ENCODE measurements around the gene MPHOSPH6. TPM values are rescaled to one million over a fixed set of nuclear protein-coding genes. Genes with fewer than 3 reads are reported as not detected.
A peak's percentile ranks its signal among the peaks of the same experiment; 100 is the strongest.
"Not testable (repeated sequence)": the region's sequence is repeated elsewhere in the genome, so short reads cannot be mapped to it uniquely, and the experiment has no call there.

MPHOSPH6 gene
- 22.0 and 22.5 TPM in 2 replicates for polyA plus RNA-seq (2013)

GRCh38 chr16:82169861-82170845 is at the start of gene MPHOSPH6:
Gene MPHOSPH6 (minus strand): TSS chr16:82170224. CDS start chr16:82170175, 49 bp downstream.
- no peaks in the 10 kb centered on the region for H3K9me3 ChIP-seq (ENCODE audit: insufficient read depth, low read depth, low read length)
- no peak within 1 kb of the TSS for H2BK12ac ChIP-seq (ENCODE audit: low read length)
- peak within 1 kb of the TSS; percentile 97 for H3K9ac ChIP-seq (ENCODE audit: low read length)

GRCh38 chr16:82219298-82219697 is 49.3 kb upstream of the MPHOSPH6 start:
- no peak overlapping the region for H3K27ac ChIP-seq (ENCODE audit: low read depth, low read length)
- H3K9ac ChIP-seq (ENCODE audit: low read length): peak overlapping the region; percentile 12
- H3K4me3 ChIP-seq (ENCODE audit: low read depth, low read length): no peak overlapping the region
- no CpG with 5 or more reads among the region's 12 CpGs for WGBS (ENCODE audit: extremely low coverage, insufficient coverage, insufficient read length)
- no peaks in the 10 kb centered on the region for H3K36me3 ChIP-seq (ENCODE audit: control insufficient read depth in 1 of 2, insufficient read depth in 2 of 2, low read length in 2 of 2)
- H2BK5ac ChIP-seq (ENCODE audit: low read depth, low read length, poor library complexity): no peak overlapping the region
- H3K79me2 ChIP-seq (ENCODE audit: control insufficient read depth, insufficient read depth, low read length, poor library complexity): no peaks in the 10 kb centered on the region
- H3K9me3 ChIP-seq (ENCODE audit: insufficient read depth, low read depth, low read length): peaks cover 6% of the 10 kb centered on the region
- H3K23ac ChIP-seq (ENCODE audit: low read length): no peak overlapping the region
- H3K4me1 ChIP-seq (ENCODE audit: control insufficient read depth in 1 of 2, insufficient read depth in 2 of 2, low read length in 2 of 2): no peaks in the 10 kb centered on the region
- H4K8ac ChIP-seq (ENCODE audit: low read depth, low read length): no peak overlapping the region
- no peak overlapping the region for H3K18ac ChIP-seq (ENCODE audit: low read length)
- no peak for DNase-seq
- H2AFZ ChIP-seq (ENCODE audit: insufficient read depth, low read length, poor library complexity): no peak overlapping the region
- no peak overlapping the region for H3K14ac ChIP-seq (ENCODE audit: low read length)
- no peak overlapping the region for H4K12ac ChIP-seq (ENCODE audit: low read depth, low read length)
- H2AK5ac ChIP-seq (ENCODE audit: low read length): no peak overlapping the region
- no peaks in the 10 kb centered on the region for H3K79me1 ChIP-seq (ENCODE audit: low read length)
- no peak overlapping the region for H3K4ac ChIP-seq (ENCODE audit: low read depth, low read length)
- no peak overlapping the region for H2BK12ac ChIP-seq (ENCODE audit: low read length)
- H2BK120ac ChIP-seq (ENCODE audit: insufficient read depth, low read length, poor library complexity): no peak overlapping the region
- no peaks in the 10 kb centered on the region for H3K27me3 ChIP-seq (ENCODE audit: insufficient read depth, low read length)
- H4K91ac ChIP-seq (ENCODE audit: low read depth, low read length): no peak overlapping the region
- no peak overlapping the region for H3K4me2 ChIP-seq (ENCODE audit: low read length)

More at GRCh38 chr16:82169861-82170845, at the start of gene MPHOSPH6:
- Histone ChIP-seq H3K23ac (ENCODE audit: low read length) (no peak within 1 kb of the TSS), H3K4ac (ENCODE audit: low read depth, low read length) (peak within 1 kb of the TSS; percentile 34), H3K27me3 (ENCODE audit: insufficient read depth, low read length) (peaks cover 7% of the 10 kb centered on the region), H2AFZ (ENCODE audit: insufficient read depth, low read length, poor library complexity) (peak within 1 kb of the TSS; percentile 91), H3K4me3 (ENCODE audit: low read depth, low read length) (peak within 1 kb of the TSS; percentile 91), H2BK120ac (ENCODE audit: insufficient read depth, low read length, poor library complexity) (peak within 1 kb of the TSS; percentile 74), H4K12ac (ENCODE audit: low read depth, low read length) (peak within 1 kb of the TSS; percentile 83), H2AK5ac (ENCODE audit: low read length) (no peak within 1 kb of the TSS), H3K79me1 (ENCODE audit: low read length) (peaks cover 7% of the 10 kb centered on the region), H2BK5ac (ENCODE audit: low read depth, low read length, poor library complexity) (no peak within 1 kb of the TSS), H3K27ac (ENCODE audit: low read depth, low read length) (no peak within 1 kb of the TSS), H3K14ac (ENCODE audit: low read length) (peak within 1 kb of the TSS; percentile 93), H3K36me3 (ENCODE audit: control insufficient read depth in 1 of 2, insufficient read depth in 2 of 2, low read length in 2 of 2) (peaks cover 0 to 6% of the 10 kb centered on the region in 2 experiments), H4K8ac (ENCODE audit: low read depth, low read length) (peak within 1 kb of the TSS; percentile 99), H3K18ac (ENCODE audit: low read length) (peak within 1 kb of the TSS; percentile 97), H3K79me2 (ENCODE audit: control insufficient read depth, insufficient read depth, low read length, poor library complexity) (peaks cover 5% of the 10 kb centered on the region), H3K4me1 (ENCODE audit: control insufficient read depth in 1 of 2, insufficient read depth in 2 of 2, low read length in 2 of 2) (peaks cover 2 to 3% of the 10 kb centered on the region in 2 experiments), H3K4me2 (ENCODE audit: low read length) (peak within 1 kb of the TSS; percentile 83), H4K91ac (ENCODE audit: low read depth, low read length) (peak within 1 kb of the TSS; percentile 59)
- DNase-seq: peak; percentile 92 to 97
- WGBS (ENCODE audit: extremely low coverage, insufficient coverage, insufficient read length): no CpG with 5 or more reads among the region's 89 CpGs

GRCh38 chr16:82209314-82209713 is 39.3 kb upstream of the MPHOSPH6 start:
- not testable (repeated sequence) for H3K27me3 ChIP-seq (ENCODE audit: insufficient read depth, low read length); H3K79me1 ChIP-seq (ENCODE audit: low read length); H2AK5ac ChIP-seq (ENCODE audit: low read length); H3K23ac ChIP-seq (ENCODE audit: low read length); H3K4me3 ChIP-seq (ENCODE audit: low read depth, low read length); H4K91ac ChIP-seq (ENCODE audit: low read depth, low read length); H3K79me2 ChIP-seq (ENCODE audit: control insufficient read depth, insufficient read depth, low read length, poor library complexity); H3K4me1 ChIP-seq (ENCODE audit: control insufficient read depth in 1 of 2, insufficient read depth in 2 of 2, low read length in 2 of 2); H2AFZ ChIP-seq (ENCODE audit: insufficient read depth, low read length, poor library complexity); H3K14ac ChIP-seq (ENCODE audit: low read length); H3K18ac ChIP-seq (ENCODE audit: low read length); H4K12ac ChIP-seq (ENCODE audit: low read depth, low read length); H2BK5ac ChIP-seq (ENCODE audit: low read depth, low read length, poor library complexity); H3K4me2 ChIP-seq (ENCODE audit: low read length); H3K36me3 ChIP-seq (ENCODE audit: control insufficient read depth in 1 of 2, insufficient read depth in 2 of 2, low read length in 2 of 2); H2BK12ac ChIP-seq (ENCODE audit: low read length); H4K8ac ChIP-seq (ENCODE audit: low read depth, low read length); H3K9me3 ChIP-seq (ENCODE audit: insufficient read depth, low read depth, low read length); H3K27ac ChIP-seq (ENCODE audit: low read depth, low read length); H2BK120ac ChIP-seq (ENCODE audit: insufficient read depth, low read length, poor library complexity); H3K4ac ChIP-seq (ENCODE audit: low read depth, low read length); H3K9ac ChIP-seq (ENCODE audit: low read length); DNase-seq
- WGBS (ENCODE audit: extremely low coverage, insufficient coverage, insufficient read length): no CpG with 5 or more reads among the region's 9 CpGs

- no peaks in the 10 kb centered on the region for H3K27me3 ChIP-seq (ENCODE audit: insufficient read depth, low read length)
- no peak overlapping the region for H2BK5ac ChIP-seq (ENCODE audit: low read depth, low read length, poor library complexity)
- no peak overlapping the region for H4K8ac ChIP-seq (ENCODE audit: low read depth, low read length)
- H3K23ac ChIP-seq (ENCODE audit: low read length): no peak overlapping the region
- no peak overlapping the region for H4K91ac ChIP-seq (ENCODE audit: low read depth, low read length)
- no peaks in the 10 kb centered on the region for H3K79me2 ChIP-seq (ENCODE audit: control insufficient read depth, insufficient read depth, low read length, poor library complexity)
- H2AFZ ChIP-seq (ENCODE audit: insufficient read depth, low read length, poor library complexity): no peak overlapping the region
- no peak overlapping the region for H3K14ac ChIP-seq (ENCODE audit: low read length)
- H3K4me3 ChIP-seq (ENCODE audit: low read depth, low read length): no peak overlapping the region
- H3K4ac ChIP-seq (ENCODE audit: low read depth, low read length): no peak overlapping the region
- H3K4me1 ChIP-seq (ENCODE audit: control insufficient read depth in 1 of 2, insufficient read depth in 2 of 2, low read length in 2 of 2): no peaks in the 10 kb centered on the region
- H3K27ac ChIP-seq (ENCODE audit: low read depth, low read length): no peak overlapping the region
- no peak for DNase-seq
- H3K9me3 ChIP-seq (ENCODE audit: insufficient read depth, low read depth, low read length): no peaks in the 10 kb centered on the region
- H3K36me3 ChIP-seq (ENCODE audit: control insufficient read depth in 1 of 2, insufficient read depth in 2 of 2, low read length in 2 of 2): no peaks in the 10 kb centered on the region
- H2BK120ac ChIP-seq (ENCODE audit: insufficient read depth, low read length, poor library complexity): no peak overlapping the region
- no peak overlapping the region for H4K12ac ChIP-seq (ENCODE audit: low read depth, low read length)
- H2BK12ac ChIP-seq (ENCODE audit: low read length): no peak overlapping the region
- H3K4me2 ChIP-seq (ENCODE audit: low read length): no peak overlapping the region
- H3K9ac ChIP-seq (ENCODE audit: low read length): no peak overlapping the region
- H3K79me1 ChIP-seq (ENCODE audit: low read length): no peaks in the 10 kb centered on the region
- no peak overlapping the region for H2AK5ac ChIP-seq (ENCODE audit: low read length)
- H3K18ac ChIP-seq (ENCODE audit: low read length): no peak overlapping the region
Observed at GRCh38 chr16:82203198-82203597, 33.2 kb upstream of the MPHOSPH6 start.

Measured in trophoblast cell (in vitro differentiated cells and primary cell).